OCI-LY1 (cell line): ENCODE results near the gene PDE1A.

Source experiments
- EZH2 ChIP-seq: fragments of 200-600 bp; sonication (generic), shearing (Covaris generic); IDR thresholded peaks from 2 replicates; pipeline ENCODE4 v1.8.0; 2017; ENCODE audit warnings: borderline replicate concordance, mixed run types, mild to moderate bottlenecking, antibody characterized with exemption, low read length, moderate library complexity, mixed read lengths
- TF ChIP-seq, protein P1 (sequence below): fragments of 200-600 bp; sonication (generic), shearing (Covaris generic); IDR thresholded peaks from 2 replicates; pipeline ENCODE4 v1.5.1; 2017; ENCODE audit warnings: mild to moderate bottlenecking, antibody characterized with exemption, low read length, moderate library complexity, mixed read lengths

DNA sequence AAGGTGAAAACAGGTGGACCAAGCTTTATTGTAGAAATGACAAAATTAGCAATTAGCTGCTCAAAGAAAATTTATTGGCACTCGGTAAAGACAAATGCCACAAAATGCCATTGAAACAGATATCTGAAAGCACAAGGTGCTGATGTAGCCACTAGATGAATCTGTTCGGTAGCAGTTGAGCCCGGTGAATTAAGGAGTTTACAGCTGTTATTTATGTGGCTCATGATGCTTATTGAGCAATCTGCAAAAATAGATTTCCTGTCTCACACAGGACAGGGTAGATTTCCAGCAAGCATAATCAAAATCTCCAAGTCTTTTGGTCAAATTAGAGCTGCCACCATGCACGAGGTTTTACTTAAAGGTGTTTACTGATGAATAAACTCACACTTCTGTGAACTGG lies 259.0 kb downstream of the PDE1A start:
- TF ChIP-seq, protein P1, sequence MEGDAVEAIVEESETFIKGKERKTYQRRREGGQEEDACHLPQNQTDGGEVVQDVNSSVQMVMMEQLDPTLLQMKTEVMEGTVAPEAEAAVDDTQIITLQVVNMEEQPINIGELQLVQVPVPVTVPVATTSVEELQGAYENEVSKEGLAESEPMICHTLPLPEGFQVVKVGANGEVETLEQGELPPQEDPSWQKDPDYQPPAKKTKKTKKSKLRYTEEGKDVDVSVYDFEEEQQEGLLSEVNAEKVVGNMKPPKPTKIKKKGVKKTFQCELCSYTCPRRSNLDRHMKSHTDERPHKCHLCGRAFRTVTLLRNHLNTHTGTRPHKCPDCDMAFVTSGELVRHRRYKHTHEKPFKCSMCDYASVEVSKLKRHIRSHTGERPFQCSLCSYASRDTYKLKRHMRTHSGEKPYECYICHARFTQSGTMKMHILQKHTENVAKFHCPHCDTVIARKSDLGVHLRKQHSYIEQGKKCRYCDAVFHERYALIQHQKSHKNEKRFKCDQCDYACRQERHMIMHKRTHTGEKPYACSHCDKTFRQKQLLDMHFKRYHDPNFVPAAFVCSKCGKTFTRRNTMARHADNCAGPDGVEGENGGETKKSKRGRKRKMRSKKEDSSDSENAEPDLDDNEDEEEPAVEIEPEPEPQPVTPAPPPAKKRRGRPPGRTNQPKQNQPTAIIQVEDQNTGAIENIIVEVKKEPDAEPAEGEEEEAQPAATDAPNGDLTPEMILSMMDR: no peak
- no peak for TF ChIP-seq EZH2
